Measurements from ENCODE around the gene EPB41L3. TPM values are rescaled to one million over a fixed set of nuclear protein-coding genes. Genes with fewer than 3 reads are reported as not detected.

Gene EPB41L3
- total and polyA plus RNA-seq, 2 experiments from 2014 or later = 8.0 to 11.7 TPM

- TF ChIP-seq, protein P1, sequence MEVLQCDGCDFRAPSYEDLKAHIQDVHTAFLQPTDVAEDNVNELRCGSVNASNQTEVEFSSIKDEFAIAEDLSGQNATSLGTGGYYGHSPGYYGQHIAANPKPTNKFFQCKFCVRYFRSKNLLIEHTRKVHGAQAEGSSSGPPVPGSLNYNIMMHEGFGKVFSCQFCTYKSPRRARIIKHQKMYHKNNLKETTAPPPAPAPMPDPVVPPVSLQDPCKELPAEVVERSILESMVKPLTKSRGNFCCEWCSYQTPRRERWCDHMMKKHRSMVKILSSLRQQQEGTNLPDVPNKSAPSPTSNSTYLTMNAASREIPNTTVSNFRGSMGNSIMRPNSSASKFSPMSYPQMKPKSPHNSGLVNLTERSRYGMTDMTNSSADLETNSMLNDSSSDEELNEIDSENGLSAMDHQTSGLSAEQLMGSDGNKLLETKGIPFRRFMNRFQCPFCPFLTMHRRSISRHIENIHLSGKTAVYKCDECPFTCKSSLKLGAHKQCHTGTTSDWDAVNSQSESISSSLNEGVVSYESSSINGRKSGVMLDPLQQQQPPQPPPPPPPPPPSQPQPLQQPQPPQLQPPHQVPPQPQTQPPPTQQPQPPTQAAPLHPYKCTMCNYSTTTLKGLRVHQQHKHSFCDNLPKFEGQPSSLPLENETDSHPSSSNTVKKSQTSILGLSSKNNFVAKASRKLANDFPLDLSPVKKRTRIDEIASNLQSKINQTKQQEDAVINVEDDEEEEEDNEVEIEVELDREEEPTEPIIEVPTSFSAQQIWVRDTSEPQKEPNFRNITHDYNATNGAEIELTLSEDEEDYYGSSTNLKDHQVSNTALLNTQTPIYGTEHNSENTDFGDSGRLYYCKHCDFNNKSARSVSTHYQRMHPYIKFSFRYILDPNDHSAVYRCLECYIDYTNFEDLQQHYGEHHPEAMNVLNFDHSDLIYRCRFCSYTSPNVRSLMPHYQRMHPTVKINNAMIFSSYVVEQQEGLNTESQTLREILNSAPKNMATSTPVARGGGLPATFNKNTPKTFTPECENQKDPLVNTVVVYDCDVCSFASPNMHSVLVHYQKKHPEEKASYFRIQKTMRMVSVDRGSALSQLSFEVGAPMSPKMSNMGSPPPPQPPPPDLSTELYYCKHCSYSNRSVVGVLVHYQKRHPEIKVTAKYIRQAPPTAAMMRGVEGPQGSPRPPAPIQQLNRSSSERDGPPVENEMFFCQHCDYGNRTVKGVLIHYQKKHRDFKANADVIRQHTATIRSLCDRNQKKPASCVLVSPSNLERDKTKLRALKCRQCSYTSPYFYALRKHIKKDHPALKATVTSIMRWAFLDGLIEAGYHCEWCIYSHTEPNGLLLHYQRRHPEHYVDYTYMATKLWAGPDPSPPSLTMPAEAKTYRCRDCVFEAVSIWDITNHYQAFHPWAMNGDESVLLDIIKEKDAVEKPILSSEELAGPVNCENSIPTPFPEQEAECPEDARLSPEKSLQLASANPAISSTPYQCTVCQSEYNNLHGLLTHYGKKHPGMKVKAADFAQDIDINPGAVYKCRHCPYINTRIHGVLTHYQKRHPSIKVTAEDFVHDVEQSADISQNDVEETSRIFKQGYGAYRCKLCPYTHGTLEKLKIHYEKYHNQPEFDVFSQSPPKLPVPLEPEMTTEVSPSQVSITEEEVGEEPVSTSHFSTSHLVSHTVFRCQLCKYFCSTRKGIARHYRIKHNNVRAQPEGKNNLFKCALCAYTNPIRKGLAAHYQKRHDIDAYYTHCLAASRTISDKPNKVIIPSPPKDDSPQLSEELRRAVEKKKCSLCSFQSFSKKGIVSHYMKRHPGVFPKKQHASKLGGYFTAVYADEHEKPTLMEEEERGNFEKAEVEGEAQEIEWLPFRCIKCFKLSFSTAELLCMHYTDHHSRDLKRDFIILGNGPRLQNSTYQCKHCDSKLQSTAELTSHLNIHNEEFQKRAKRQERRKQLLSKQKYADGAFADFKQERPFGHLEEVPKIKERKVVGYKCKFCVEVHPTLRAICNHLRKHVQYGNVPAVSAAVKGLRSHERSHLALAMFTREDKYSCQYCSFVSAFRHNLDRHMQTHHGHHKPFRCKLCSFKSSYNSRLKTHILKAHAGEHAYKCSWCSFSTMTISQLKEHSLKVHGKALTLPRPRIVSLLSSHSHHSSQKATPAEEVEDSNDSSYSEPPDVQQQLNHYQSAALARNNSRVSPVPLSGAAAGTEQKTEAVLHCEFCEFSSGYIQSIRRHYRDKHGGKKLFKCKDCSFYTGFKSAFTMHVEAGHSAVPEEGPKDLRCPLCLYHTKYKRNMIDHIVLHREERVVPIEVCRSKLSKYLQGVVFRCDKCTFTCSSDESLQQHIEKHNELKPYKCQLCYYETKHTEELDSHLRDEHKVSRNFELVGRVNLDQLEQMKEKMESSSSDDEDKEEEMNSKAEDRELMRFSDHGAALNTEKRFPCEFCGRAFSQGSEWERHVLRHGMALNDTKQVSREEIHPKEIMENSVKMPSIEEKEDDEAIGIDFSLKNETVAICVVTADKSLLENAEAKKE (CRISPR knock-in tag; IDR thresholded peaks at IDR 0.05) = no peak
- TF ChIP-seq ZNF114 (CRISPR knock-in tag; IDR thresholded peaks at IDR 0.05) (no peak), REST (IDR thresholded peaks at IDR 0.05; ENCODE audit: unreplicated experiment) (no peak), EZH2 (IDR thresholded peaks at IDR 0.05; ENCODE audit: low read depth, unreplicated experiment) (no peak), ZNF331 (CRISPR knock-in tag; IDR thresholded peaks at IDR 0.05; ENCODE audit: low read depth) (no peak), NANOG (IDR thresholded peaks at IDR 0.05; ENCODE audit: borderline replicate concordance) (no peak), POLR2AphosphoS5 (IDR thresholded peaks at IDR 0.05; ENCODE audit: low read depth) (no peak), EZH2phosphoT487 (IDR thresholded peaks at IDR 0.05; ENCODE audit: unreplicated experiment) (no peak), CREB1 (CRISPR knock-in tag; IDR thresholded peaks at IDR 0.05; ENCODE audit: low read depth) (no peak), ETS1 (IDR thresholded peaks at IDR 0.05) (no peak), STAT1 (IDR thresholded peaks at IDR 0.05; ENCODE audit: unreplicated experiment) (no peak), JUNB (IDR thresholded peaks at IDR 0.05; ENCODE audit: unreplicated experiment) (no peak)
Measured at GRCh38 chr18:5422626-5423025, 121.2 kb downstream of the EPB41L3 start (continued).
